Karpas-422 (cell line): ENCODE data around the gene BCL11B. TPM values are rescaled to one million over a fixed set of nuclear protein-coding genes. Genes with fewer than 3 reads are reported as not detected.

Experiments
- DNase-seq: peaks from one replicate; pipeline ENCODE4 v3.0.0-alpha.2; 2015
- H2AFZ ChIP-seq: fragments of 200-600 bp; sonication (generic); 2 replicates; pipeline ENCODE4 v1.6.1; 2014; ENCODE audit warnings: antibody characterized with exemption, low read length, mixed read lengths
- H3K27ac ChIP-seq: fragments of 200-600 bp; sonication (generic); 2 replicates; pipeline ENCODE4 v1.5.1; 2014; ENCODE audit warnings: mild to moderate bottlenecking, low read length, moderate library complexity
- H3K27me3 ChIP-seq: fragments of 200-600 bp; sonication (generic); 2 replicates; pipeline ENCODE4 v1.6.1; 2014; ENCODE audit warnings: low read length, mixed read lengths
- H3K36me3 ChIP-seq: fragments of 200-600 bp; sonication (generic); 2 replicates; pipeline ENCODE4 v1.6.1; 2014; ENCODE audit warnings: low read length, mixed read lengths; ENCODE audit not compliant: insufficient read depth
- H3K4me1 ChIP-seq: fragments of 200-600 bp; sonication (generic); 2 replicates; pipeline ENCODE4 v1.6.1; 2014; ENCODE audit warnings: mild to moderate bottlenecking, low read length, mixed read lengths
- H3K4me2 ChIP-seq: fragments of 200-600 bp; sonication (generic); 2 replicates; pipeline ENCODE4 v1.6.1; 2014; ENCODE audit warnings: low read length, low read depth, mild to moderate bottlenecking; ENCODE audit not compliant: poor library complexity, severe bottlenecking
- H3K4me3 ChIP-seq: fragments of 200-600 bp; sonication (generic); 2 replicates; pipeline ENCODE4 v1.5.1; 2014; ENCODE audit warnings: mild to moderate bottlenecking, antibody characterized with exemption, low read length, mixed read lengths
- H3K79me2 ChIP-seq: fragments of 200-600 bp; sonication (generic); 2 replicates; pipeline ENCODE4 v1.6.1; 2014; ENCODE audit warnings: mild to moderate bottlenecking, low read length, mixed read lengths
- H3K9ac ChIP-seq: fragments of 200-600 bp; sonication (generic); 2 replicates; pipeline ENCODE4 v1.6.0; 2014; ENCODE audit warnings: low read length
- H3K9me2 ChIP-seq: fragments of 200-600 bp; sonication (generic), shearing (Covaris generic); replicated peaks from 2 replicates; pipeline ENCODE4 v1.6.0; 2014; ENCODE audit warnings: mild to moderate bottlenecking, low read length, moderate library complexity; ENCODE audit not compliant: insufficient read depth
- H3K9me3 ChIP-seq: fragments of 300-700, 200-600 bp; sonication (generic); 2 replicates; pipeline ENCODE4 v1.6.1; 2014; ENCODE audit warnings: low read length, mixed read lengths
- H4K20me1 ChIP-seq: fragments of 200-600 bp; sonication (generic); 2 replicates; pipeline ENCODE4 v1.6.1; 2014; ENCODE audit warnings: mild to moderate bottlenecking, antibody characterized with exemption, low read length, low read depth; ENCODE audit not compliant: insufficient read depth
- total RNA-seq: library from RNA; depleted of rRNA; stranded (reverse); fragments of >200 nt; shearing (Covaris generic); gene quantifications from 2 replicates; pipeline ENCODE4 v1.2.3, GENCODE V29; 2014; ENCODE audit warnings: low replicate concordance

BCL11B gene
- total RNA-seq, 1 experiment from 2014 or later, result not detected

- Histone ChIP-seq H3K36me3 (no peaks in the 10 kb centered on the region), H3K4me2 (no peak overlapping the region), H3K79me2 (no peaks in the 10 kb centered on the region), H3K27ac (no peak overlapping the region), H3K9me3 (no peaks in the 10 kb centered on the region), H3K4me3 (no peak overlapping the region), H4K20me1 (no peaks in the 10 kb centered on the region), H3K9me2 (no peaks in the 10 kb centered on the region), H3K27me3 (no peaks in the 10 kb centered on the region), H2AFZ (no peak overlapping the region), H3K4me1 (no peaks in the 10 kb centered on the region), H3K9ac (no peak overlapping the region)
- no peak for DNase-seq
These were observed 114.3 kb downstream of the BCL11B start for GRCh38 chr14:99157676-99158075.

GRCh38 chr14:99157246-99157645 is 114.8 kb downstream of the BCL11B start:
- Histone ChIP-seq H4K20me1 (no peaks in the 10 kb centered on the region), H3K79me2 (no peaks in the 10 kb centered on the region), H3K4me2 (no peak overlapping the region), H3K9ac (no peak overlapping the region), H3K36me3 (no peaks in the 10 kb centered on the region), H2AFZ (no peak overlapping the region), H3K9me3 (no peaks in the 10 kb centered on the region), H3K4me3 (no peak overlapping the region), H3K9me2 (no peaks in the 10 kb centered on the region), H3K27me3 (no peaks in the 10 kb centered on the region), H3K4me1 (no peaks in the 10 kb centered on the region), H3K27ac (no peak overlapping the region)
- no peak for DNase-seq

- Histone ChIP-seq H4K20me1 (no peaks in the 10 kb centered on the region), H3K4me3 (no peak overlapping the region), H3K27me3 (no peaks in the 10 kb centered on the region), H3K79me2 (no peaks in the 10 kb centered on the region), H3K9ac (no peak overlapping the region), H2AFZ (no peak overlapping the region), H3K27ac (no peak overlapping the region), H3K4me1 (no peaks in the 10 kb centered on the region), H3K9me2 (no peaks in the 10 kb centered on the region), H3K4me2 (no peak overlapping the region), H3K36me3 (no peaks in the 10 kb centered on the region), H3K9me3 (no peaks in the 10 kb centered on the region)
- DNase-seq, result no peak
These were observed 115.2 kb downstream of the BCL11B start for GRCh38 chr14:99156814-99157213.

DNA sequence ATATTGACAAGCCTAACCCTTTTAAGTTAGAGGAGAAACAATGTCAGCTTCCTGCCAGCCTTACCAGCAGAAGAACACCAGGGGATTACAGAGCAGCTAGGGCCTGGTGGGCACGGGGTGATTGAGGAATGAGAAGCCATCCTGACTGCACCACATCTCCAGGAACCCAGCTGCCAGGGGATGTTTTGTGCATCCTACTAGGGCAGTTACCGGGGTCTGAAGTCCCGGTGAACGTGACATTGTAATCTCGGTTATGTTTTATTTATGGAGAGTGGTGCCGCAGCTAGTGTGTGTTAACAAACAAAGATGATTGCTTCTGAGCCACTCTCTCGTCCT is 115.9 kb downstream of the BCL11B start:
- Histone ChIP-seq H4K20me1 (no peaks in the 10 kb centered on the region), H3K9me3 (no peaks in the 10 kb centered on the region)
- no peak for DNase-seq

GRCh38 chr14:99155173-99156089 is 116.6 kb downstream of the BCL11B start:
- Histone ChIP-seq H2AFZ (no peak overlapping the region), H3K4me2 (no peak overlapping the region), H3K4me1 (no peaks in the 10 kb centered on the region), H3K9me2 (no peaks in the 10 kb centered on the region), H3K9me3 (no peaks in the 10 kb centered on the region), H3K27ac (no peak overlapping the region), H3K9ac (no peak overlapping the region), H3K36me3 (no peaks in the 10 kb centered on the region), H3K79me2 (no peaks in the 10 kb centered on the region), H4K20me1 (no peaks in the 10 kb centered on the region), H3K4me3 (no peak overlapping the region), H3K27me3 (no peaks in the 10 kb centered on the region)
- no peak for DNase-seq

More for the DNA sequence above, 115.9 kb downstream of the BCL11B start:
- H3K4me2 ChIP-seq, result no peak overlapping the region
- H3K9ac ChIP-seq, result no peak overlapping the region
- no peaks in the 10 kb centered on the region for H3K9me2 ChIP-seq
- no peak overlapping the region for H2AFZ ChIP-seq
- no peaks in the 10 kb centered on the region for H3K4me1 ChIP-seq
- H3K36me3 ChIP-seq, result no peaks in the 10 kb centered on the region
- H3K4me3 ChIP-seq, result no peak overlapping the region
- H3K79me2 ChIP-seq, result no peaks in the 10 kb centered on the region
- no peak overlapping the region for H3K27ac ChIP-seq
- no peaks in the 10 kb centered on the region for H3K27me3 ChIP-seq

DNA sequence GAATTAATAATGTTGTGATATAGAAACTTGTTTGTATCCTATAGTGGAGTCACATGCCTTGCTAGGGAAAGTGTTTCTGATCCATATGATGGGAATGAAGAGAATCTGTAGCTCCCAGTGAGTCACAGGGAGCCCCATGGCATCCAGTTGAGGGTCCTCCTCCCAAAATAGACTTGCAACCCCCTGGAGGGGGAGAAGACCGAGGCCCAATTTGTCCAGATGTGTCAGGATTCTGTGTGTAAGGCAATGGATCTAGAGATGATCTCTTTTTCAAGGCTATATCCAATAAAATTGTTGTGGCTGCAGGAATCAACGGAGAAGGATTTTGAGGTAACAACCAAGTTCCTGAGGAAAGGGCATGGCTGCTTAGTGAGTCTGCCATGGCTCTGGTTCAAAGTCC is 121.8 kb downstream of the BCL11B start:
- Histone ChIP-seq H3K9ac (no peak overlapping the region), H4K20me1 (no peaks in the 10 kb centered on the region), H3K27me3 (no peaks in the 10 kb centered on the region), H3K9me2 (no peaks in the 10 kb centered on the region), H2AFZ (no peak overlapping the region), H3K4me1 (no peaks in the 10 kb centered on the region), H3K9me3 (no peaks in the 10 kb centered on the region), H3K27ac (no peak overlapping the region), H3K4me2 (no peak overlapping the region), H3K4me3 (no peak overlapping the region), H3K79me2 (no peaks in the 10 kb centered on the region), H3K36me3 (no peaks in the 10 kb centered on the region)
- no peak for DNase-seq

DNA sequence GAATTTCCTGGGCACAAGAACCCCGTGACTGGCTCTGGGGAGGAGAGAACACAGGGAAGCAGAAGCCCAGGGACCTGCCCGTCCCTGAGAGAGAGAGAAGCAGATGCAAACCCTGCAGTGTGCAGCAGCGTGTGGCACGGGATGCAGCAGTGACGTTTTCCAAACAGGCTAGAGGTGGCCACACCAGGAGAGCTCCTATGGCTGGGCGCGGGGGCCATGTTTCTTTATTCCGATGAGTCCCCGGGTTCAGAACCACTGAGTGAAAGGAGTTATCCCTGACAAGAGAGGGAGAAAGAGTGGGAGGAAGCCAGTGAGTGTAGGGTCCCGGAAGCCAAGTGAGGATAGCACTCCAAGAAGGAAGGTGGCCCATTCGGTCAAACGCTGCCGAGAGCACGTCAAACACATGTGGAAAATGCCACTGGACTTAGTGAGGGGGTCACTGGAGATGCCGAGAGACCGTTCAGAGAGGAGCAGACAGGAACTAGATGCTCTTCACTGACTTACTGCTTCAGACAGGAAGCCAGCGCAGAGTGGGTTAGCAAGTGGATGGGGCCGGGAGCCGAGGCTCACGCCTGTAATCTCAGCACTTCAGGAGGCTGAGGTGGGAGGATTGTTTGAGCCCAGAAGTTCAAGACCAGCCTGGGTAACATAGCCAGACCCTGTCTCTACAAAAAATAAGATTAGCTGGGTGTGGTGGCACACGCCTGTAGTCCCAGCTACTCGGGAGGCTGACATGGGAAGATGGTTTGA is 123.0 kb downstream of the BCL11B start:
- Histone ChIP-seq H3K9ac (no peak overlapping the region), H3K79me2 (no peaks in the 10 kb centered on the region), H3K4me1 (no peaks in the 10 kb centered on the region), H3K36me3 (no peaks in the 10 kb centered on the region), H3K4me2 (no peak overlapping the region), H3K4me3 (no peak overlapping the region), H4K20me1 (no peaks in the 10 kb centered on the region), H2AFZ (no peak overlapping the region), H3K9me2 (no peaks in the 10 kb centered on the region), H3K27me3 (no peaks in the 10 kb centered on the region), H3K27ac (no peak overlapping the region), H3K9me3 (no peaks in the 10 kb centered on the region)
- no peak for DNase-seq

DNA sequence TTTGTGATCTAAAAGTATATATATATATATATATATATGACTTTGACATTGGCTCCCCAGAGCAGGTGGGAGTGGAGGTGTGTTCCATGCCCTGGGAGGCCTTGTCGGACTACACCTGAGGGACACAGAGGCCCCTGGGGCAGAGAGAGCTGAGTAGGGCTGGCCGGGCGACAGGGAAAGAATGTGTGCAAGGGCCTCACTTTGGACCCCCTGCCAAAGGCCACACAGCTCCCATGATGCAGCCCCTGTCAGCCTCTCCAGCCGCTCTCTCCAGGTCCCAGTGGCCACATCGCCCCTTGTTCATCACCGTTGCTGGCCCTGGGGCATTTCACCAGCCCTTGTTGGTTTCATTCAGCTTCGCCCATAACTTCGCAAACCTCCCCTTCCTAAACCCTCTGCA is 123.9 kb downstream of the BCL11B start:
- Histone ChIP-seq H2AFZ (no peak overlapping the region), H3K36me3 (no peaks in the 10 kb centered on the region), H3K9ac (no peak overlapping the region), H3K9me2 (no peaks in the 10 kb centered on the region), H4K20me1 (no peaks in the 10 kb centered on the region), H3K79me2 (no peaks in the 10 kb centered on the region), H3K9me3 (no peaks in the 10 kb centered on the region), H3K4me1 (no peaks in the 10 kb centered on the region), H3K27ac (no peak overlapping the region), H3K27me3 (no peaks in the 10 kb centered on the region), H3K4me2 (no peak overlapping the region), H3K4me3 (no peak overlapping the region)
- no peak for DNase-seq
